ENCODE results near the gene TGFA. TPM values are rescaled to one million over a fixed set of nuclear protein-coding genes. Genes with fewer than 3 reads are reported as not detected.

Gene TGFA
- total RNA-seq, 1 experiment from 2014 or later: 2.5 TPM

DNA sequence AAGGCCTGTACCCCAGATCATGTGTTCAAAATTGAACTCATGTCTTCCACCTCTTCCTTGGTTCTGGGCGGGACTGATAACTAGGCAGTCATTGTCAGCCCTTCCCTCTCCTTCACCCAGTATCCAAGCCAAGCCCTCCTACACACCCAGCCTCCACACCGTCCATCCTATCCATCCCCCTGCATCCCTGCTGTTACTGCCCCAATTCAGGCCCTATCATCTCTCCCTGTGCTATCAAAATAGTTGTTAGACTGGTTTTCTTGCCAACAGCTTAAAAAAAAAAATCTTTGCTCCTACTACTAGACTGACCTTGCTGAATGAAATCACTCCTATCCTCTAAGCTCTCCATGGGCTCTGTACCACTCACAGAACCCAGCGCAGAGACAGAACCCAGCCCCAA is 32.8 kb downstream of the TGFA start:
- Mint-ChIP-seq H3K4me3 (no peak overlapping the region), H3K9me3 (no peaks in the 10 kb centered on the region), H3K36me3 (no peaks in the 10 kb centered on the region), H3K27me3 (ENCODE audit: low read depth) (peaks cover 6% of the 10 kb centered on the region; the same call in 1 of the 2 replicates), H3K27ac (no peak overlapping the region), H3K4me1 (peaks cover 14% of the 10 kb centered on the region)
- ATAC-seq: no peak
- ChIA-PET CTCF (no interaction called here), POLR2A (no interaction called here)
- no peak for DNase-seq (ENCODE audit: low spot score)
- no peak for TF ChIP-seq GRHL2 (CRISPR knock-in tag; IDR thresholded peaks at IDR 0.05; ENCODE audit: insufficient replicate concordance, severe bottlenecking)
- TF ChIP-seq ZNF121 (CRISPR knock-in tag; IDR thresholded peaks at IDR 0.05): no peak
- TF ChIP-seq TCF7 (CRISPR knock-in tag; IDR thresholded peaks at IDR 0.05; ENCODE audit: low read depth): no peak
- no peak for TF ChIP-seq NFYB (CRISPR knock-in tag; conservative IDR thresholded peaks at IDR 0.05; ENCODE audit: low read depth)
- no peak for TF ChIP-seq MYBL2 (CRISPR knock-in tag; IDR thresholded peaks at IDR 0.05)
- TF ChIP-seq NR3C1 (CRISPR knock-in tag; conservative IDR thresholded peaks at IDR 0.05; ENCODE audit: low read depth): no peak
- TF ChIP-seq KAT7 (CRISPR knock-in tag; IDR thresholded peaks at IDR 0.05; ENCODE audit: borderline replicate concordance): no peak
- TF ChIP-seq USF1 (CRISPR knock-in tag; IDR thresholded peaks at IDR 0.05): no peak
- TF ChIP-seq, protein P1, sequence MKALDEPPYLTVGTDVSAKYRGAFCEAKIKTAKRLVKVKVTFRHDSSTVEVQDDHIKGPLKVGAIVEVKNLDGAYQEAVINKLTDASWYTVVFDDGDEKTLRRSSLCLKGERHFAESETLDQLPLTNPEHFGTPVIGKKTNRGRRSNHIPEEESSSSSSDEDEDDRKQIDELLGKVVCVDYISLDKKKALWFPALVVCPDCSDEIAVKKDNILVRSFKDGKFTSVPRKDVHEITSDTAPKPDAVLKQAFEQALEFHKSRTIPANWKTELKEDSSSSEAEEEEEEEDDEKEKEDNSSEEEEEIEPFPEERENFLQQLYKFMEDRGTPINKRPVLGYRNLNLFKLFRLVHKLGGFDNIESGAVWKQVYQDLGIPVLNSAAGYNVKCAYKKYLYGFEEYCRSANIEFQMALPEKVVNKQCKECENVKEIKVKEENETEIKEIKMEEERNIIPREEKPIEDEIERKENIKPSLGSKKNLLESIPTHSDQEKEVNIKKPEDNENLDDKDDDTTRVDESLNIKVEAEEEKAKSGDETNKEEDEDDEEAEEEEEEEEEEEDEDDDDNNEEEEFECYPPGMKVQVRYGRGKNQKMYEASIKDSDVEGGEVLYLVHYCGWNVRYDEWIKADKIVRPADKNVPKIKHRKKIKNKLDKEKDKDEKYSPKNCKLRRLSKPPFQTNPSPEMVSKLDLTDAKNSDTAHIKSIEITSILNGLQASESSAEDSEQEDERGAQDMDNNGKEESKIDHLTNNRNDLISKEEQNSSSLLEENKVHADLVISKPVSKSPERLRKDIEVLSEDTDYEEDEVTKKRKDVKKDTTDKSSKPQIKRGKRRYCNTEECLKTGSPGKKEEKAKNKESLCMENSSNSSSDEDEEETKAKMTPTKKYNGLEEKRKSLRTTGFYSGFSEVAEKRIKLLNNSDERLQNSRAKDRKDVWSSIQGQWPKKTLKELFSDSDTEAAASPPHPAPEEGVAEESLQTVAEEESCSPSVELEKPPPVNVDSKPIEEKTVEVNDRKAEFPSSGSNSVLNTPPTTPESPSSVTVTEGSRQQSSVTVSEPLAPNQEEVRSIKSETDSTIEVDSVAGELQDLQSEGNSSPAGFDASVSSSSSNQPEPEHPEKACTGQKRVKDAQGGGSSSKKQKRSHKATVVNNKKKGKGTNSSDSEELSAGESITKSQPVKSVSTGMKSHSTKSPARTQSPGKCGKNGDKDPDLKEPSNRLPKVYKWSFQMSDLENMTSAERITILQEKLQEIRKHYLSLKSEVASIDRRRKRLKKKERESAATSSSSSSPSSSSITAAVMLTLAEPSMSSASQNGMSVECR (CRISPR knock-in tag; IDR thresholded peaks at IDR 0.05; ENCODE audit: borderline replicate concordance): no peak
- no peak for TF ChIP-seq ZNF423 (CRISPR knock-in tag; IDR thresholded peaks at IDR 0.05)

- no peaks in the 10 kb centered on the region for H3K9me3 Mint-ChIP-seq
- H3K27ac Mint-ChIP-seq: no peak overlapping the region
- peaks cover 6% of the 10 kb centered on the region; the same call in 1 of the 2 replicates for H3K27me3 Mint-ChIP-seq (ENCODE audit: low read depth)
- no peak overlapping the region for H3K4me3 Mint-ChIP-seq
- H3K4me1 Mint-ChIP-seq: peaks cover 13% of the 10 kb centered on the region
- no peak for ATAC-seq
- CTCF ChIA-PET: no interaction called here
- no peak for DNase-seq (ENCODE audit: low spot score)
- TF ChIP-seq NFE2L1 (CRISPR knock-in tag; IDR thresholded peaks at IDR 0.05) (no peak), MYBL2 (CRISPR knock-in tag; IDR thresholded peaks at IDR 0.05) (no peak), NR2C2 (CRISPR knock-in tag; IDR thresholded peaks at IDR 0.05) (no peak), ZNF396 (CRISPR knock-in tag; IDR thresholded peaks at IDR 0.05; ENCODE audit: borderline replicate concordance) (no peak), PRRX2 (CRISPR knock-in tag; IDR thresholded peaks at IDR 0.05) (no peak), SMAD4 (CRISPR knock-in tag; IDR thresholded peaks at IDR 0.05) (no peak), E2F1 (CRISPR knock-in tag; IDR thresholded peaks at IDR 0.05) (no peak), SP1 (CRISPR knock-in tag; conservative IDR thresholded peaks at IDR 0.05) (no peak), ZNF219 (CRISPR knock-in tag; IDR thresholded peaks at IDR 0.05; ENCODE audit: borderline replicate concordance) (no peak), KAT7 (CRISPR knock-in tag; IDR thresholded peaks at IDR 0.05; ENCODE audit: borderline replicate concordance) (no peak), FOXP4 (CRISPR knock-in tag; IDR thresholded peaks at IDR 0.05) (no peak)
- TF ChIP-seq, protein P2, sequence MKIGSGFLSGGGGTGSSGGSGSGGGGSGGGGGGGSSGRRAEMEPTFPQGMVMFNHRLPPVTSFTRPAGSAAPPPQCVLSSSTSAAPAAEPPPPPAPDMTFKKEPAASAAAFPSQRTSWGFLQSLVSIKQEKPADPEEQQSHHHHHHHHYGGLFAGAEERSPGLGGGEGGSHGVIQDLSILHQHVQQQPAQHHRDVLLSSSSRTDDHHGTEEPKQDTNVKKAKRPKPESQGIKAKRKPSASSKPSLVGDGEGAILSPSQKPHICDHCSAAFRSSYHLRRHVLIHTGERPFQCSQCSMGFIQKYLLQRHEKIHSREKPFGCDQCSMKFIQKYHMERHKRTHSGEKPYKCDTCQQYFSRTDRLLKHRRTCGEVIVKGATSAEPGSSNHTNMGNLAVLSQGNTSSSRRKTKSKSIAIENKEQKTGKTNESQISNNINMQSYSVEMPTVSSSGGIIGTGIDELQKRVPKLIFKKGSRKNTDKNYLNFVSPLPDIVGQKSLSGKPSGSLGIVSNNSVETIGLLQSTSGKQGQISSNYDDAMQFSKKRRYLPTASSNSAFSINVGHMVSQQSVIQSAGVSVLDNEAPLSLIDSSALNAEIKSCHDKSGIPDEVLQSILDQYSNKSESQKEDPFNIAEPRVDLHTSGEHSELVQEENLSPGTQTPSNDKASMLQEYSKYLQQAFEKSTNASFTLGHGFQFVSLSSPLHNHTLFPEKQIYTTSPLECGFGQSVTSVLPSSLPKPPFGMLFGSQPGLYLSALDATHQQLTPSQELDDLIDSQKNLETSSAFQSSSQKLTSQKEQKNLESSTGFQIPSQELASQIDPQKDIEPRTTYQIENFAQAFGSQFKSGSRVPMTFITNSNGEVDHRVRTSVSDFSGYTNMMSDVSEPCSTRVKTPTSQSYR (CRISPR knock-in tag; IDR thresholded peaks at IDR 0.05): no peak
- TF ChIP-seq, protein P3, sequence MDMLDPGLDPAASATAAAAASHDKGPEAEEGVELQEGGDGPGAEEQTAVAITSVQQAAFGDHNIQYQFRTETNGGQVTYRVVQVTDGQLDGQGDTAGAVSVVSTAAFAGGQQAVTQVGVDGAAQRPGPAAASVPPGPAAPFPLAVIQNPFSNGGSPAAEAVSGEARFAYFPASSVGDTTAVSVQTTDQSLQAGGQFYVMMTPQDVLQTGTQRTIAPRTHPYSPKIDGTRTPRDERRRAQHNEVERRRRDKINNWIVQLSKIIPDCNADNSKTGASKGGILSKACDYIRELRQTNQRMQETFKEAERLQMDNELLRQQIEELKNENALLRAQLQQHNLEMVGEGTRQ (CRISPR knock-in tag; IDR thresholded peaks at IDR 0.05): no peak
- no peaks in the 10 kb centered on the region for H3K36me3 Mint-ChIP-seq
- POLR2A ChIA-PET: no interaction called here
These were observed 34.2 kb downstream of the TGFA start for GRCh38 chr2:70519453-70519852.

Measured in WTC11 (cell line).